GM18505 (cell line): ENCODE measurements around the gene SLC23A2.

Source experiments
- ATAC-seq: cut with Tn5 transposase; IDR thresholded peaks from one replicate; pipeline ENCODE4 v1.9.1; 2021; ENCODE audit not compliant: unreplicated experiment
- POLR2A ChIP-seq: IDR thresholded peaks from 4 replicates; pipeline ENCODE4 v1.6.1; 2011; ENCODE audit warnings: borderline replicate concordance; ENCODE audit not compliant: insufficient read depth, insufficient read length; ENCODE audit errors: extremely low read depth

The SLC23A2 gene

GRCh38 chr20:4949833-4950178, 51.5 kb downstream of the SLC23A2 start:
- ATAC-seq: peak; percentile 66
- TF ChIP-seq POLR2A: no peak

- ATAC-seq: no peak
Measured at GRCh38 chr20:4947817-4948559, 53.3 kb downstream of the SLC23A2 start.

GRCh38 chr20:4946986-4947385, 54.3 kb downstream of the SLC23A2 start:
- peak; percentile 48 for ATAC-seq

More at GRCh38 chr20:4947817-4948559, 53.3 kb downstream of the SLC23A2 start:
- no peak for TF ChIP-seq POLR2A

GRCh38 chr20:4946585-4946984, 54.7 kb downstream of the SLC23A2 start:
- no peak for ATAC-seq
- no peak for TF ChIP-seq POLR2A

More at GRCh38 chr20:4946986-4947385, 54.3 kb downstream of the SLC23A2 start:
- no peak for TF ChIP-seq POLR2A

GRCh38 chr20:4944518-4945313, 56.6 kb downstream of the SLC23A2 start:
- ATAC-seq: no peak
- no peak for TF ChIP-seq POLR2A

GRCh38 chr20:4942331-4942730, 59.0 kb downstream of the SLC23A2 start:
- ATAC-seq: no peak
- no peak for TF ChIP-seq POLR2A

- TF ChIP-seq POLR2A: no peak
- ATAC-seq: no peak
Measured at GRCh38 chr20:4937407-4938319, 63.6 kb downstream of the SLC23A2 start.

GRCh38 chr20:4936851-4937406, 64.4 kb downstream of the SLC23A2 start:
- ATAC-seq: no peak
- TF ChIP-seq POLR2A: no peak

GRCh38 chr20:4936392-4936850, 64.9 kb downstream of the SLC23A2 start:
- no peak for TF ChIP-seq POLR2A
- no peak for ATAC-seq

GRCh38 chr20:4932061-4932460, 69.2 kb downstream of the SLC23A2 start:
- ATAC-seq: no peak
- no peak for TF ChIP-seq POLR2A

- TF ChIP-seq POLR2A: no peak
- no peak for ATAC-seq
Measured at GRCh38 chr20:4929686-4930397, 71.5 kb downstream of the SLC23A2 start.

GRCh38 chr20:4926531-4927156, 74.7 kb downstream of the SLC23A2 start:
- no peak for ATAC-seq
- no peak for TF ChIP-seq POLR2A
